ENCODE measurements around the gene GLO1. TPM values are rescaled to one million over a fixed set of nuclear protein-coding genes. Genes with fewer than 3 reads are reported as not detected.

GLO1 gene
- total RNA-seq, 1 experiment from 2014 or later, result 66.7 TPM

DNA sequence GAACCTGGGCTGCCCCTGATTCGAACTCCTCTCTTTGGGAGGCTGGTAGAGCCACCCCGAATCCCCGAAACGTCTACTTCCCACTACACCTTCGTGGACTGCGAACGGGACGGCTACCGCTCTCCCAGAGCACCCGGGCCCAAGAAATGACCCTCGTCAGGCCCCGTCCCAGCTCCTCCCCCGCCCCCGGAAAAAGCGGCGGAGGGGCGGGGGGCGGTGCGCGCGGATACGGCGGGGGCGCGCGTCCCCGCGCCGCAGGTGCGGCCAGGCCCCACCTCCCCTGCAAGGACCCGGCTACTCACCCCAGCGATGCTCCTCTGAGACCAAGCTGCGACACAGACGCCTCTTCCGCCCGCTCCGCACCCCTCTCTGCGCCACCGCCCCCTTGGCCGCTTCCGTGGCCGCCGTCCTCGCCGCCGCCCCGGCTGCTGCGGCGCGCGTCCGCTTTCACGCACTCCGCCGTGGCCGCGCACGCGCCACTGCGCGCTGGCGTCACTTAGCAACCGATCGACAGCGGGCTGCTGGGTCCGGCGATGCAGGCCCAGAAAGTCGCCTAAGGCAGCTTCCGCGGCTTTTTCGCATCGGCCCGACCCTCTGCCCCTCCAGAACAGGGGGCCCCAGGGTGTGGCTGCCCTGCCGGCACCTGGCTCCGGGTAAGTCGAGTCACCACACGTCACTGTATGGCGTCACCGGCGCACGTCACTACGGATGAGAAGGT, 63.3 kb downstream of the GLO1 start, which contains the start of gene BTBD9:
BTBD9 (minus strand) TSS at position 432 of the 718 bp plus-strand sequence.
- ChIA-PET CTCF (interaction anchor here (0.7 kb wide), 2 partner anchors 70 to 1434 kb away, joined by 3 read pairs; no protein-coding TSS in a partner anchor), POLR2A (interaction anchor here (0.6 to 1.0 kb wide), 5 partner anchors 30 to 1009 kb away, joined by 3 to 5 read pairs (median 3); partner anchors contain the start of gene KCNK5)
- Mint-ChIP-seq H3K27me3 (ENCODE audit: insufficient read depth, unreplicated experiment) (no peaks in the 10 kb centered on the region), H3K4me1 (ENCODE audit: insufficient read depth, unreplicated experiment) (peaks cover 18% of the 10 kb centered on the region), H3K27ac (ENCODE audit: low read depth, unreplicated experiment) (peak within 1 kb of the TSS; percentile 94), H3K9me3 (ENCODE audit: unreplicated experiment) (no peaks in the 10 kb centered on the region), H3K4me3 (ENCODE audit: unreplicated experiment) (peak within 1 kb of the TSS; percentile 86), H3K36me3 (ENCODE audit: insufficient read depth, unreplicated experiment) (no peaks in the 10 kb centered on the region)
- DNase-seq (ENCODE audit: unreplicated experiment), result peak; percentile 71
- TF ChIP-seq, protein P1, sequence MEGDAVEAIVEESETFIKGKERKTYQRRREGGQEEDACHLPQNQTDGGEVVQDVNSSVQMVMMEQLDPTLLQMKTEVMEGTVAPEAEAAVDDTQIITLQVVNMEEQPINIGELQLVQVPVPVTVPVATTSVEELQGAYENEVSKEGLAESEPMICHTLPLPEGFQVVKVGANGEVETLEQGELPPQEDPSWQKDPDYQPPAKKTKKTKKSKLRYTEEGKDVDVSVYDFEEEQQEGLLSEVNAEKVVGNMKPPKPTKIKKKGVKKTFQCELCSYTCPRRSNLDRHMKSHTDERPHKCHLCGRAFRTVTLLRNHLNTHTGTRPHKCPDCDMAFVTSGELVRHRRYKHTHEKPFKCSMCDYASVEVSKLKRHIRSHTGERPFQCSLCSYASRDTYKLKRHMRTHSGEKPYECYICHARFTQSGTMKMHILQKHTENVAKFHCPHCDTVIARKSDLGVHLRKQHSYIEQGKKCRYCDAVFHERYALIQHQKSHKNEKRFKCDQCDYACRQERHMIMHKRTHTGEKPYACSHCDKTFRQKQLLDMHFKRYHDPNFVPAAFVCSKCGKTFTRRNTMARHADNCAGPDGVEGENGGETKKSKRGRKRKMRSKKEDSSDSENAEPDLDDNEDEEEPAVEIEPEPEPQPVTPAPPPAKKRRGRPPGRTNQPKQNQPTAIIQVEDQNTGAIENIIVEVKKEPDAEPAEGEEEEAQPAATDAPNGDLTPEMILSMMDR (IDR thresholded peaks at IDR 0.05; ENCODE audit: unreplicated experiment), result no peak
- no TSS peak for BruUV-seq (replicated peaks)
- intact Hi-C loops (cut with micrococcal nuclease), result no loop called here

DNA sequence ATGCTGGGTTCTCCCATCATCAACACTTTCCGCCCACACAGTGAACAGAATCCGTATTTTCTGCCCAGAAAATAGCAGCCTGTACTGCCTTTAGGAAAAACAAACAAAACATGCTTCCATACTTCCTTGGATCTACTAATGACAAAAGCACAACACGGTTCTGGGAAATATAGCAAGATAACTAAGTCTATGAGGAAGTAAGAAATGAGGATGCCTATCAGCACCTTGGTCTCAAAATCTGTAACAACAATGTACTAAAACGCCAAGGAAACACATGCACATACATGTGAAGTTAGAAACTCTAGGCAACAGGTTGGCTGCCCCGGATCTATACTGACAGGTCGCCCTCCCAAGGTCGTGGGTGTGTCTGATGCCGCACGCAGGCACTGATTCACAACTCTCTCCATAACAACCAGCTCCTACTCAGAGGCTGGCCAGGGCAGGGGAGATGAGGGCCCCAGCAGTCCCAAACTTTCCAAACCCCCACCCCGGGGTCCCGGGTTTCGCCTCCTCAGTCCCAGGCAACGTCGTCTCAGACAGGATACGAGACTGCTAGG, 63.9 kb downstream of the GLO1 start:
- peak; percentile 42 for DNase-seq (ENCODE audit: unreplicated experiment)

DNA sequence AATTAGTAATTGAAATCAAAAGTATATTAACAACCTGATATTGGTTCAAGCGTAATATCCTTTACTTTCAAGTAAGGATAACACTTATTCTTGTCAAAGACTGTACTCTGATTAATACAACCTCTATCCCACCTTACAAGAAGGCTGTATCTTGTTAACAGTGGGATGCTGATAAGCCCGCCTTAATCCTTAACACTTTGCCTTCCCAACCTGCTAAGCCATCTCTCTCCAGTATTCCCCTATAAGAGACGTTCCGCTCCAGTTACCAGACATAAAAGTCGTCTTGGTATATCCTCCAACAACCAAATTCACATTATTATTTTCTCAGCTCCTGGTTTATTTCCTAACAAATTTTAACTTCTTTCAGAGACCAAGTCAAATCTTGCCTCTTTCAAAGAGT, 65.2 kb downstream of the GLO1 start:
- intact Hi-C loops (cut with micrococcal nuclease), result no loop called here
- Mint-ChIP-seq H3K36me3 (ENCODE audit: insufficient read depth, unreplicated experiment) (no peaks in the 10 kb centered on the region), H3K4me1 (ENCODE audit: insufficient read depth, unreplicated experiment) (peaks cover 24% of the 10 kb centered on the region), H3K27ac (ENCODE audit: low read depth, unreplicated experiment) (no peak overlapping the region), H3K9me3 (ENCODE audit: unreplicated experiment) (no peaks in the 10 kb centered on the region), H3K4me3 (ENCODE audit: unreplicated experiment) (no peak overlapping the region), H3K27me3 (ENCODE audit: insufficient read depth, unreplicated experiment) (no peaks in the 10 kb centered on the region)
- DNase-seq (ENCODE audit: unreplicated experiment), result no peak
- no TSS peak for BruUV-seq (replicated peaks)
- ChIA-PET POLR2A (interaction anchor here (0.7 kb wide), 1 partner anchor 11 kb away, joined by 3 read pairs; no protein-coding TSS in a partner anchor), CTCF (interaction anchor here (0.6 kb wide), 1 partner anchor 848 kb away, joined by 3 read pairs; no protein-coding TSS in a partner anchor)
- TF ChIP-seq, protein P1 (IDR thresholded peaks at IDR 0.05; ENCODE audit: unreplicated experiment), result no peak

More for the DNA sequence above, 63.9 kb downstream of the GLO1 start:
- Mint-ChIP-seq H3K4me3 (ENCODE audit: unreplicated experiment) (peak overlapping the region; percentile 86), H3K4me1 (ENCODE audit: insufficient read depth, unreplicated experiment) (peaks cover 24% of the 10 kb centered on the region), H3K27me3 (ENCODE audit: insufficient read depth, unreplicated experiment) (no peaks in the 10 kb centered on the region), H3K9me3 (ENCODE audit: unreplicated experiment) (no peaks in the 10 kb centered on the region), H3K27ac (ENCODE audit: low read depth, unreplicated experiment) (peak overlapping the region; percentile 94), H3K36me3 (ENCODE audit: insufficient read depth, unreplicated experiment) (no peaks in the 10 kb centered on the region)
- CTCF ChIA-PET, result interaction anchor here (0.6 to 0.7 kb wide), 3 partner anchors 69 to 1433 kb away, joined by 3 read pairs; no protein-coding TSS in a partner anchor
- POLR2A ChIA-PET, result interaction anchor here (0.6 to 1.0 kb wide), 4 partner anchors 11 to 1009 kb away, joined by 3 to 7 read pairs (median 4); no protein-coding TSS in a partner anchor
- TSS peak; percentile 44 for BruUV-seq (replicated peaks)
- TF ChIP-seq, protein P1 (IDR thresholded peaks at IDR 0.05; ENCODE audit: unreplicated experiment), result no peak
- intact Hi-C loops (cut with micrococcal nuclease), result no loop called here

DNA sequence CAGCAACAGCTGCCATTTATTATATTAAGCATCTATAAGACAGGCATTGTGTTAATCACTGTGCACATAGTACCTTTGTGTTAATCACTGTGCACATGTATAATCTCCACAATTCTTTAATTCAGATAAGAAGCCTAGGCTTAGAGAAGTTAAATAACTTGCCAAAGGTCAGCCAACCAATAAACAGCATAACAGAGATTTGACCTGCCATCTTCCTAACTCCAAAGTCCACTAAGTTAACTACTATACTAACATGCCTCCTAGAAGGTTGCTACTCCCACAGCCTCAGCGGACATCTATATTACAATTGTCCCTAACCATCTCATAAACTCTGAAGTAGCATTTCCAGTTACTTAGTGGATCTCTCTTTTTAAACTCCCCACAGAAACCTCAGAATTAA, 66.9 kb downstream of the GLO1 start:
- ChIA-PET CTCF (interaction anchor here (0.6 kb wide), 1 partner anchor 147 kb away, joined by 3 read pairs; no protein-coding TSS in a partner anchor), POLR2A (no interaction called here)
- H3K27ac Mint-ChIP-seq (ENCODE audit: low read depth, unreplicated experiment), result no peak overlapping the region
- no TSS peak for BruUV-seq (replicated peaks)
- TF ChIP-seq, protein P1 (IDR thresholded peaks at IDR 0.05; ENCODE audit: unreplicated experiment), result no peak
- no peak overlapping the region for H3K4me3 Mint-ChIP-seq (ENCODE audit: unreplicated experiment)
- H3K36me3 Mint-ChIP-seq (ENCODE audit: insufficient read depth, unreplicated experiment), result no peaks in the 10 kb centered on the region
- H3K4me1 Mint-ChIP-seq (ENCODE audit: insufficient read depth, unreplicated experiment), result peaks cover 22% of the 10 kb centered on the region
- no peaks in the 10 kb centered on the region for H3K9me3 Mint-ChIP-seq (ENCODE audit: unreplicated experiment)
- intact Hi-C loops (cut with micrococcal nuclease), result no loop called here
- no peak for DNase-seq (ENCODE audit: unreplicated experiment)
- H3K27me3 Mint-ChIP-seq (ENCODE audit: insufficient read depth, unreplicated experiment), result no peaks in the 10 kb centered on the region
